IPS-15b (cell line): ENCODE measurements around the gene TRIM59.

Experiments
- H3K27me3 ChIP-seq: one replicate; pipeline ENCODE4 v1.6.1; 2013; ENCODE audit warnings: low read length; ENCODE audit not compliant: control insufficient read depth, insufficient read depth
- H3K36me3 ChIP-seq: one replicate; pipeline ENCODE4 v1.6.1; 2013; ENCODE audit warnings: low read length; ENCODE audit not compliant: control insufficient read depth, insufficient read depth
- H3K4me1 ChIP-seq: one replicate; pipeline ENCODE4 v1.6.1; 2013; ENCODE audit warnings: mild to moderate bottlenecking, low read length; ENCODE audit not compliant: control insufficient read depth, insufficient read depth
- H3K4me3 ChIP-seq: one replicate; pipeline ENCODE4 v1.5.1; 2013; ENCODE audit warnings: low read depth, low read length
- H3K9ac ChIP-seq: one replicate; pipeline ENCODE4 v1.6.1; 2013; ENCODE audit warnings: low read depth, mild to moderate bottlenecking, low read length
- H3K9me3 ChIP-seq: one replicate; pipeline ENCODE4 v1.6.1; 2013; ENCODE audit warnings: mild to moderate bottlenecking, low read length; ENCODE audit not compliant: control insufficient read depth, insufficient read depth

TRIM59 gene

GRCh38 chr3:160475153-160475552 lies 25.6 kb upstream of the TRIM59 start:
- H3K36me3 ChIP-seq: no peaks in the 10 kb centered on the region
- H3K4me1 ChIP-seq: no peaks in the 10 kb centered on the region
- no peaks in the 10 kb centered on the region for H3K27me3 ChIP-seq
- H3K9ac ChIP-seq: no peak overlapping the region
- H3K9me3 ChIP-seq: peaks cover 10% of the 10 kb centered on the region
- no peak overlapping the region for H3K4me3 ChIP-seq

GRCh38 chr3:160474416-160474838 lies 24.8 kb upstream of the TRIM59 start:
- Histone ChIP-seq H3K4me3 (no peak overlapping the region), H3K9me3 (peaks cover 11% of the 10 kb centered on the region), H3K36me3 (no peaks in the 10 kb centered on the region), H3K4me1 (no peaks in the 10 kb centered on the region), H3K9ac (no peak overlapping the region), H3K27me3 (no peaks in the 10 kb centered on the region)

- Histone ChIP-seq H3K4me3 (no peak overlapping the region), H3K27me3 (no peaks in the 10 kb centered on the region), H3K9me3 (peaks cover 11% of the 10 kb centered on the region), H3K9ac (no peak overlapping the region), H3K36me3 (no peaks in the 10 kb centered on the region), H3K4me1 (no peaks in the 10 kb centered on the region)
These were observed 24.4 kb upstream of the TRIM59 start for GRCh38 chr3:160473978-160474377.

- Histone ChIP-seq H3K4me1 (no peaks in the 10 kb centered on the region), H3K36me3 (no peaks in the 10 kb centered on the region)
These were observed 23.6 kb upstream of the TRIM59 start for GRCh38 chr3:160473221-160473620.

GRCh38 chr3:160472344-160472743 lies 22.8 kb upstream of the TRIM59 start:
- H3K27me3 ChIP-seq: no peaks in the 10 kb centered on the region
- no peaks in the 10 kb centered on the region for H3K4me1 ChIP-seq
- H3K9me3 ChIP-seq: peaks cover 11% of the 10 kb centered on the region
- no peaks in the 10 kb centered on the region for H3K36me3 ChIP-seq
- H3K9ac ChIP-seq: no peak overlapping the region
- no peak overlapping the region for H3K4me3 ChIP-seq

More at GRCh38 chr3:160473221-160473620, 23.6 kb upstream of the TRIM59 start:
- Histone ChIP-seq H3K9ac (no peak overlapping the region), H3K4me3 (no peak overlapping the region), H3K27me3 (no peaks in the 10 kb centered on the region), H3K9me3 (peaks cover 11% of the 10 kb centered on the region)

- Histone ChIP-seq H3K9ac (no peak overlapping the region), H3K4me1 (no peaks in the 10 kb centered on the region), H3K36me3 (no peaks in the 10 kb centered on the region), H3K9me3 (peaks cover 11% of the 10 kb centered on the region), H3K27me3 (no peaks in the 10 kb centered on the region), H3K4me3 (no peak overlapping the region)
These were observed 22.3 kb upstream of the TRIM59 start for GRCh38 chr3:160471892-160472291.

GRCh38 chr3:160470181-160470580 lies 20.6 kb upstream of the TRIM59 start:
- Histone ChIP-seq H3K4me1 (no peaks in the 10 kb centered on the region), H3K9ac (no peak overlapping the region), H3K4me3 (no peak overlapping the region), H3K36me3 (no peaks in the 10 kb centered on the region), H3K27me3 (no peaks in the 10 kb centered on the region), H3K9me3 (peaks cover 11% of the 10 kb centered on the region)

- no peak overlapping the region for H3K9ac ChIP-seq
- H3K36me3 ChIP-seq: no peaks in the 10 kb centered on the region
- H3K9me3 ChIP-seq: no peaks in the 10 kb centered on the region
- H3K27me3 ChIP-seq: no peaks in the 10 kb centered on the region
- no peak overlapping the region for H3K4me3 ChIP-seq
- no peaks in the 10 kb centered on the region for H3K4me1 ChIP-seq
These were observed 15.4 kb upstream of the TRIM59 start for GRCh38 chr3:160464971-160465370.

- no peak overlapping the region for H3K9ac ChIP-seq
- no peaks in the 10 kb centered on the region for H3K9me3 ChIP-seq
- H3K4me1 ChIP-seq: no peaks in the 10 kb centered on the region
- H3K36me3 ChIP-seq: no peaks in the 10 kb centered on the region
- no peaks in the 10 kb centered on the region for H3K27me3 ChIP-seq
- H3K4me3 ChIP-seq: no peak overlapping the region
These were observed 14.7 kb upstream of the TRIM59 start for GRCh38 chr3:160464321-160464720.

- no peaks in the 10 kb centered on the region for H3K4me1 ChIP-seq
- no peak overlapping the region for H3K4me3 ChIP-seq
- H3K36me3 ChIP-seq: no peaks in the 10 kb centered on the region
- H3K27me3 ChIP-seq: no peaks in the 10 kb centered on the region
- no peaks in the 10 kb centered on the region for H3K9me3 ChIP-seq
- no peak overlapping the region for H3K9ac ChIP-seq
These were observed 10.4 kb upstream of the TRIM59 start for GRCh38 chr3:160460033-160460432.

GRCh38 chr3:160459450-160459970 lies 9.9 kb upstream of the TRIM59 start:
- Histone ChIP-seq H3K9ac (no peak overlapping the region), H3K4me1 (no peaks in the 10 kb centered on the region), H3K4me3 (no peak overlapping the region), H3K9me3 (no peaks in the 10 kb centered on the region), H3K36me3 (no peaks in the 10 kb centered on the region), H3K27me3 (no peaks in the 10 kb centered on the region)

GRCh38 chr3:160458151-160458550 lies 8.6 kb upstream of the TRIM59 start:
- no peak overlapping the region for H3K4me3 ChIP-seq
- H3K9ac ChIP-seq: no peak overlapping the region
- no peaks in the 10 kb centered on the region for H3K4me1 ChIP-seq
- H3K36me3 ChIP-seq: no peaks in the 10 kb centered on the region
- H3K27me3 ChIP-seq: no peaks in the 10 kb centered on the region
- H3K9me3 ChIP-seq: no peaks in the 10 kb centered on the region
